Esophagus squamous epithelium (tissue), 5 donors: ENCODE data around the gene CELSR1. TPM values are rescaled to one million over a fixed set of nuclear protein-coding genes. Genes with fewer than 3 reads are reported as not detected.

Experiments
- DNase-seq: peaks from one replicate; lab custom pipeline; 2025; lab: John Stamatoyannopoulos, UW
- H3K27ac ChIP-seq, 4 donors: fragments of 200-600 bp; sonication (generic); one replicate each; pipeline ENCODE4 v1.5.1; 2016 to 2019; ENCODE audit warnings: mild to moderate bottlenecking in 1 of 4
- H3K27me3 ChIP-seq, 4 donors: fragments of 200-600 bp; sonication (generic); 1 replicate in 3 of 4; 2 replicates in 1 of 4; pipeline versions ENCODE4 v1.5.1 to v1.6.0; 2017 to 2021; ENCODE audit warnings: antibody characterized with exemption in 1 of 4
- H3K36me3 ChIP-seq, 3 donors: fragments of 200-600 bp; sonication (generic); one replicate each; pipeline ENCODE4 v1.5.1; 2016 to 2019
- H3K4me1 ChIP-seq, 3 donors: fragments of 200-600 bp; sonication (generic); one replicate each; pipeline ENCODE4 v1.5.1; 2017 to 2019
- H3K4me3 ChIP-seq, 4 donors: fragments of 200-600 bp; sonication (generic); 1 replicate in 3 of 4; 2 replicates in 1 of 4; pipeline ENCODE4 v1.5.1; 2016 to 2019; ENCODE audit warnings: mild to moderate bottlenecking in 2 of 4, moderate library complexity in 1 of 4
- H3K9me3 ChIP-seq, 3 donors: fragments of 200-600 bp; sonication (generic); one replicate each; pipeline ENCODE4 v1.5.1; 2016 to 2019
- CTCF ChIP-seq, 6 experiments: fragments of 450-650 bp in 4 of 6; fragments of 200-600 bp in 2 of 6; sonication (generic) in 2 of 6; IDR thresholded peaks; one replicate each; pipeline ENCODE4 v1.5.1; 2016 to 2019; ENCODE audit warnings: antibody characterized with exemption in 6 of 6, mild to moderate bottlenecking in 4 of 6, moderate library complexity in 4 of 6
- POLR2A ChIP-seq, 4 donors: fragments of 450-650 bp; IDR thresholded peaks; one replicate each; pipeline ENCODE4 v1.6.1; 2017; ENCODE audit warnings: antibody characterized with exemption in 4 of 4, mild to moderate bottlenecking in 4 of 4, moderate library complexity in 3 of 4
- WGBS, 2 donors: methylation state at CpG; one replicate each; pipeline ENCODE4 v1.1.5; 2018; 5-methylcytosine and 5-hydroxymethylcytosine counted together
- intact Hi-C: fragments of 100-400 bp; cut with DNase I; formaldehyde crosslinking; loops from one replicate; pipeline ENCODE4 v1.15.0; 2022
- total RNA-seq, 4 donors: library from RNA; depleted of rRNA; stranded (reverse); fragments of >200 nt; gene quantifications; one replicate each; pipeline ENCODE4 v1.1.0, GENCODE V29; 2016
- donor health status: DM: yes; HTN: yes; CAD: no.

The CELSR1 gene
- total RNA-seq, 4 donors from 2014 or later: 38.7 to 50.6 (median 43.7) TPM

GRCh38 chr22:46479046-46479445 lies 58.4 kb downstream of the CELSR1 start:
- 90 to 93% methylated on average over 9 to 11 of the region's 16 CpGs for WGBS, 2 donors
- no peak overlapping the region for H3K27ac ChIP-seq
- peaks cover 0 to 7% (median 0%) of the 10 kb centered on the region in 4 donors for H3K27me3 ChIP-seq
- peaks cover 3 to 59% (median 9%) of the 10 kb centered on the region in 3 donors for H3K4me1 ChIP-seq
- no peaks in the 10 kb centered on the region for H3K9me3 ChIP-seq
- intact Hi-C loops: no loop called here
- no peak overlapping the region for H3K4me3 ChIP-seq
- H3K36me3 ChIP-seq: no peaks in the 10 kb centered on the region
- DNase-seq: no peak
- no peak for TF ChIP-seq POLR2A (IDR thresholded peaks at IDR 0.05)
- no peak for TF ChIP-seq CTCF (IDR thresholded peaks at IDR 0.05)

GRCh38 chr22:46478083-46478551 lies 59.3 kb downstream of the CELSR1 start:
- TF ChIP-seq POLR2A (IDR thresholded peaks at IDR 0.05) (no peak), CTCF (IDR thresholded peaks at IDR 0.05) (no peak)
- H3K27ac ChIP-seq: no peak overlapping the region
- no peaks in the 10 kb centered on the region for H3K9me3 ChIP-seq
- H3K4me3 ChIP-seq: no peak overlapping the region
- H3K36me3 ChIP-seq: peaks cover 0 to 3% (median 0%) of the 10 kb centered on the region in 3 donors
- peaks cover 3 to 50% (median 6%) of the 10 kb centered on the region in 3 donors for H3K4me1 ChIP-seq
- intact Hi-C loops: no loop called here
- H3K27me3 ChIP-seq: peaks cover 0 to 10% (median 0%) of the 10 kb centered on the region in 4 donors
- WGBS, 2 donors: 53 to 57% methylated on average over 4 to 5 of the region's 17 CpGs
- no peak for DNase-seq

- Histone ChIP-seq H3K36me3 (peaks cover 0 to 9% (median 0%) of the 10 kb centered on the region in 3 donors), H3K4me1 (peaks cover 6 to 54% (median 10%) of the 10 kb centered on the region in 3 donors), H3K27me3 (peaks cover 0 to 7% (median 0%) of the 10 kb centered on the region in 4 donors), H3K4me3 (no peak overlapping the region), H3K27ac (no peak overlapping the region), H3K9me3 (no peaks in the 10 kb centered on the region)
- DNase-seq: no peak
- WGBS, 2 donors: 56 to 72% methylated on average over 8 of the region's 8 CpGs
- TF ChIP-seq CTCF (IDR thresholded peaks at IDR 0.05) (no peak), POLR2A (IDR thresholded peaks at IDR 0.05) (no peak)
- intact Hi-C loops: no loop called here
These were observed 60.9 kb downstream of the CELSR1 start for GRCh38 chr22:46476547-46476941.

GRCh38 chr22:46473896-46474557 lies 63.4 kb downstream of the CELSR1 start:
- no peak overlapping the region for H3K4me3 ChIP-seq

More at GRCh38 chr22:46473896-46474557, 63.4 kb downstream of the CELSR1 start:
- Histone ChIP-seq H3K27ac (no peak overlapping the region), H3K4me1 (peaks cover 3 to 45% (median 11%) of the 10 kb centered on the region in 3 donors), H3K27me3 (peaks cover 0 to 7% (median 0%) of the 10 kb centered on the region in 4 donors), H3K9me3 (no peaks in the 10 kb centered on the region), H3K36me3 (peaks cover 0 to 9% (median 0%) of the 10 kb centered on the region in 3 donors)
- no peak for DNase-seq
- intact Hi-C loops: no loop called here
- TF ChIP-seq POLR2A (IDR thresholded peaks at IDR 0.05): no peak
- TF ChIP-seq CTCF (IDR thresholded peaks at IDR 0.05): no peak
- WGBS, 2 donors: 75 to 84% methylated on average over 7 to 12 of the region's 20 CpGs
